Sigmoid colon (tissue), 4 donors: ENCODE measurements around the gene MAGI2.

Experiments
- CTCF ChIP-seq, 4 experiments: fragments of 450-650 bp in 3 of 4; fragments of 200-600 bp in 1 of 4; IDR thresholded peaks; one replicate each; pipeline ENCODE4 v1.5.1; 2016 to 2019; ENCODE audit warnings: antibody characterized with exemption in 4 of 4, mild to moderate bottlenecking in 3 of 4, moderate library complexity in 2 of 4
- POLR2A ChIP-seq, 2 donors: fragments of 450-650 bp; IDR thresholded peaks; one replicate each; pipeline ENCODE4 v1.6.1; 2016; ENCODE audit warnings: antibody characterized with exemption in 2 of 2, mild to moderate bottlenecking in 2 of 2, moderate library complexity in 2 of 2
- POLR2AphosphoS5 ChIP-seq, 4 donors: sonication (generic); formaldehyde crosslinking; IDR thresholded peaks; one replicate each; pipeline ENCODE4 v1.6.1; 2017; ENCODE audit warnings: antibody characterized with exemption in 4 of 4

- no peak for TF ChIP-seq POLR2AphosphoS5 (IDR thresholded peaks at IDR 0.05)
- no peak for TF ChIP-seq CTCF (IDR thresholded peaks at IDR 0.05)
- no peak for TF ChIP-seq POLR2A (IDR thresholded peaks at IDR 0.05)
Measured at GRCh38 chr7:78448911-78449310, 1004.6 kb downstream of the MAGI2 start.
